Subcutaneous abdominal adipose tissue (tissue), 5 donors: ENCODE results near the gene SLC19A1.

Source experiments
- H3K27ac ChIP-seq: one replicate; pipeline ENCODE4 v1.7.0; 2013; ENCODE audit warnings: low read depth, mild to moderate bottlenecking, inconsistent platforms, low read length, moderate library complexity
- H3K27me3 ChIP-seq, 5 donors: one replicate each; pipeline ENCODE4 v1.7.0; 2013; ENCODE audit warnings: low read length in 5 of 5, inconsistent platforms in 1 of 5; ENCODE audit not compliant: control insufficient read depth in 5 of 5, insufficient read depth in 4 of 5
- H3K36me3 ChIP-seq, 5 donors: one replicate each; pipeline ENCODE4 v1.7.0; 2013; ENCODE audit warnings: low read length in 5 of 5; ENCODE audit not compliant: control insufficient read depth in 5 of 5, insufficient read depth in 5 of 5
- H3K4me1 ChIP-seq, 5 donors: one replicate each; pipeline ENCODE4 v1.7.0; 2013; ENCODE audit warnings: low read length in 5 of 5, mild to moderate bottlenecking in 3 of 5, moderate library complexity in 1 of 5; ENCODE audit not compliant: control insufficient read depth in 5 of 5, insufficient read depth in 5 of 5
- H3K4me3 ChIP-seq, 5 donors: one replicate each; pipeline ENCODE4 v1.7.0; 2013; ENCODE audit warnings: low read length in 5 of 5, low read depth in 1 of 5
- H3K9ac ChIP-seq, 5 donors: one replicate each; pipeline ENCODE4 v1.7.0; 2013; ENCODE audit warnings: low read length in 5 of 5, mild to moderate bottlenecking in 4 of 5, moderate library complexity in 3 of 5
- H3K9me3 ChIP-seq, 5 donors: one replicate each; pipeline ENCODE4 v1.7.0; 2013; ENCODE audit warnings: low read length in 5 of 5; ENCODE audit not compliant: control insufficient read depth in 5 of 5
- donor health status: healthy.
- donor health status: healthy.
- donor health status: healthy.
- donor health status: healthy.
- donor health status: healthy.

Gene SLC19A1

DNA sequence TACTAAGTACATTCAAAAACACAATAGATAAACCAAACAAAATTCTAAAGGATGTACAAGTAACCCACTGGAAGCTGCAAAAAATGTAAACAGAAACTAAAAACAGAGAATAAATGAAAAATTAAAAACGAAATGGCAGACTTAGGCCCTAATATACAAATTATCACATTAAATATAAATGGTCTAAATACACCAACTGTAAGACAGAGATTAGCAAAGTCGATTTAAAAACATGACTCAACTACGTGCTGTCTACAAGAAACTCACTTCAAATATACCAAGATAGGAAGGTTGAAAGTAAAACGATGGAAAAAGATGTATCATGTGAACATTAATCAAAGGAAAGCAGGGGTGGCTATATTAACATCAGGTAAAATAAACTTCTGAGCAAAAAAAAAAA is 23.1 kb downstream of the SLC19A1 start:
- no peaks in the 10 kb centered on the region for H3K27me3 ChIP-seq
- H3K9me3 ChIP-seq, result peaks cover 13 to 27% (median 18%) of the 10 kb centered on the region in 5 donors
- peaks cover 11 to 36% (median 25%) of the 10 kb centered on the region in 5 donors for H3K36me3 ChIP-seq
- no peak overlapping the region for H3K4me3 ChIP-seq
- H3K4me1 ChIP-seq, result peaks cover 0 to 11% (median 4%) of the 10 kb centered on the region in 5 donors
- H3K9ac ChIP-seq, result no peak overlapping the region
- H3K27ac ChIP-seq, result no peak overlapping the region

DNA sequence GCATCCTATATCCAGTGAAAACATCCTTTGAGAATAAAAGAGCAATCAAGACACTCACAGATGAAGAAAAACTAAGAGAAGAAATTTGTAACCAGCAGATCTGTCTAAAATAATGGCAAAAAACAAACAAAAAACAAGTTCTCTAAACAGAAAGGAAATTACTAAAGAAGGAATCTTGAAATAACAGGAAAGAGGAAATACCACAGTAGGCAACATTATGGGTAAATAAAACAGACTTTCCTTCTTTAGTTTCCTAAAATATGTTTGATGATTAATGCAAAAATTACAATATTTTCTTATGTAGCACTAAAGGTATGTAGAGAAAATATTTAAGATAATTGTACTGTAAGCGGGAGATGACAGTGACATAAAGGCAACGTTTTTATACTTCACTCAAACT is 23.5 kb downstream of the SLC19A1 start:
- peaks cover 13 to 27% (median 18%) of the 10 kb centered on the region in 5 donors for H3K9me3 ChIP-seq
- H3K4me3 ChIP-seq, result no peak overlapping the region
- H3K9ac ChIP-seq, result no peak overlapping the region
- peaks cover 14 to 40% (median 25%) of the 10 kb centered on the region in 5 donors for H3K36me3 ChIP-seq
- H3K27me3 ChIP-seq, result no peaks in the 10 kb centered on the region
- H3K4me1 ChIP-seq, result peaks cover 0 to 9% (median 3%) of the 10 kb centered on the region in 5 donors
- H3K27ac ChIP-seq, result no peak overlapping the region

DNA sequence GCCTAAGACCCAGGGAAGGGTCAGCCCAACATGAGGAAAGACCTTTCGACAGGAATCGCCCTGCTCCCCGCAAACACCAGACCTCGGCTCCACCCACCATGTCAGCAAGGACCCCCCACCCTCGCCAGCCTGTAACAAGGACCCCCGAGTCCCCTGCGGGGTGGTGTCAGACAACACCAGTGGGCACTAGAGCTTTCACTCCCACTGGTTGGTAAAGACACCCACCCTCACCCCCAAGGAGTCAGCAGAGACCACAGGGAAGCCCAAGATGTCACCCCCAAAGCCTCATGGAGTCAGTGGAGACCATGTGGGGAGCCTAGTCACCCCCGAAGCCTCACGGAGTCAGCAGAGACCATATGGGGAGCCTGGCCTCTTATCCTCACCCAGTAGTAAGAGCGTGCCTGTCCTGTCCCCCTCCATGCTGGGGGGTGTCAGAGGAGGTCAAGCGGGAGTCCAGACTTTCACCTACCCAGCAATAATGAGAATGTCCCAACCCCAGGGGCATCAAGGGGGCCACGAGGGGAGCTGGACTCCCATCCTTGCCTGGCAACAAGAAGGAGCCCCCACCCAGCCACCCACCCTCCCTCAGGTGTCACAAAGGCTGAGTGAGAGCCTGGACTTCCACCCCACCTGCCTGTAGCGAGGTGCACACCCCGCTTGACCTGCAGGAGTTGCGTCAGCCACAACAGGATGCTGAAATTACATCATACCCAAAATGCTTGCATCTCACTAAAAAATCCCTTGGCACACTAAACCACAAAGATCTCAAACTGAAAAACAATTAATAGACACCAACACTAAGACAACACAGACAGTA is 24.8 kb downstream of the SLC19A1 start:
- no peak overlapping the region for H3K4me3 ChIP-seq
- peaks cover 13 to 27% (median 18%) of the 10 kb centered on the region in 5 donors for H3K9me3 ChIP-seq
- H3K27me3 ChIP-seq, result no peaks in the 10 kb centered on the region
- H3K4me1 ChIP-seq, result no peaks in the 10 kb centered on the region
- H3K36me3 ChIP-seq, result peaks cover 25 to 47% (median 29%) of the 10 kb centered on the region in 5 donors
- H3K9ac ChIP-seq, result no peak overlapping the region
- no peak overlapping the region for H3K27ac ChIP-seq

DNA sequence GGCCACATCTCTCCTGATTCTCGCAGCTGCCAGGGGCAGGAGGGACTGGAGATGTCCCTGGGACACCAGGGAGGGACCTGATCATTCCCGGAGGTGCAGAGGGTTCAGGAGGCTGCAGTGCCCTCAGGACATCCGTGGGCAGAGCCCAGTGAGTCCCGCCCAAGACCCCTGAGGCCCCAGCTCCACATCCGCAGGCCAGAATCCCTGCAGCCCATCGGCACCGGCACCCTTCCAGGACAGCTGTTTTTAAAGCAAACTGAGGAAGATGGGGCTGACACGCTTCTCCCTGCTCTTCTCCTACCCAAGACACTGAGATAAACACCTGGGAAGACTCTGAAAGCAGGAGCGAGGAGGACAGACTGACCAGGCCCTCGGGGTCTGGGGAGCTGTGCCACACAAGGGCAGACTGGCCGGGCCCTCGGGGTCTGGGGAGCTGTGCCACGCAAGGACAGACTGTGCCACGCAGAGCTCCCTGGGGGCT is 25.5 kb downstream of the SLC19A1 start:
- peaks cover 21 to 51% (median 35%) of the 10 kb centered on the region in 5 donors for H3K36me3 ChIP-seq
- no peak overlapping the region for H3K9ac ChIP-seq
- H3K4me1 ChIP-seq, result no peaks in the 10 kb centered on the region
- peaks cover 13 to 27% (median 18%) of the 10 kb centered on the region in 5 donors for H3K9me3 ChIP-seq
- no peak overlapping the region for H3K27ac ChIP-seq
- H3K4me3 ChIP-seq, result no peak overlapping the region
- no peaks in the 10 kb centered on the region for H3K27me3 ChIP-seq

DNA sequence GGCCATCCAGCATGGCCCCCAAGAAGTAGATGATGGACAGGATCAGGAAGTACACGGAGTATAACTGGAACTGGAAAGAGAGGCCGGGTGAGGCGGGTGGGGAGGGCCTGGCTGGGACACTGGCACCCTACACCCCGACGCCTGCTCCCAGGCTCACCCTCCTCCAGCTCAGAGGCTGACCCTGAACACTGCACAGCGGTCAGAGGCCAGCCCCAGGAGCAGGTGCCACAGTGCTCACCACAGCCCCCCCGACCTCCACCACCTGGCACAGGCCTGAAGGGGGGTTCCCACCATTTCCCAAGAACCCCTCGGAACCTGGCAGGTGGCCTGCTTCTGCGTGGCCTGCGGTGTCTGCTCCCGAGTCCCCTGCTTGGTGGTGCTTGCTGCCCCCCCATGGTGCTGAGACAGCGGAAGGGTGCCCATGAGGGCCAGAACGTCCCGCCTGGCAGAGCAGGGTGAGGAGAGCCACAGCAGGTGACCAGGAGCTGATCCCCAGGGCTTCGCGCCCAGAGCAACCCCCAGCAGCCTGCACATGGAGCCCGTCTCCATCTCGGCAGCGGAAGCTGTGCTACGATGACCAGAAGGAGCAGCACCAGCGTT is 26.1 kb downstream of the SLC19A1 start:
- H3K27me3 ChIP-seq, result no peaks in the 10 kb centered on the region
- H3K9ac ChIP-seq, result no peak overlapping the region
- no peak overlapping the region for H3K4me3 ChIP-seq
- no peak overlapping the region for H3K27ac ChIP-seq
- peaks cover 10 to 26% (median 17%) of the 10 kb centered on the region in 5 donors for H3K9me3 ChIP-seq
- peaks cover 17 to 57% (median 41%) of the 10 kb centered on the region in 5 donors for H3K36me3 ChIP-seq
- H3K4me1 ChIP-seq, result no peaks in the 10 kb centered on the region

DNA sequence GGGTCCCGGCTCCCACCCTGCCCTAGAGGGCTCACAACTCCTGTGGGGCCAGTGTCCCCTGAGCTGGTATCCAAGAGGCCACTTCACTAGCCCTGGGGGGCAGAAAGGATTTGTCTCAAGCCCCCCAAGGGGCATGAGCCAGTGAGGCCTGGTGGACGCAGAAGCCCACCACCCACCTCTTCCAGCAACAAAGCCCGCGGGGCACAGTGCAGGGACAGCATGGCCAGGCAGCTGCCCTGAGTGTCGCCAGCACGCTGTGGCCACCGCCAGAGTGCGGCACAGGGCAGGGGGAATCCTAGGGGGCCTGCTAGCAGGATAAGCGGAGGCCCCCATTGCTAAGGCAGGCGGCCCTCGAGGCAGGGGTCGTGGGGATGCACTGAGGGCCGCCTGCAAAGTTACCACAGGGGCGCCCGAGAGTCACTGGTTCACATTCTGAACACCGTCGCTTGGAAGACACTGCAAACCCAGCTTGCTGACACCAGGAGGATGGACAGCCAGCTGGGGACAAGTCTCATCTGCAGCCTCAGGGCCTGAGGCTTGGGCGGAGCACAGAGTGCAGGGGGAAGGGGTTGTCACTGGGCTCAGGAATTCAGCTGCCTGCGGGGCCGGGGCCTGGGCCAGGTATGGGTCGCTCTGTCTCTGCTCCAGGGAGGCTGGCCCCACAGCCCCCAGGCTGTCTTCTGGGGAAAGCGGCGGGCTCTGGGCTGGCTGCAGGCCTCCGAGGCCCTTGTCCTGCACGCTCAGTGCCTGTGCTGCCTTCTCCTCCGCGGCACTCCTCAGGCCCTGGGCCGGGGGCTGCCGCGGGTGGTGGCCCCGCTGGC is 26.8 kb downstream of the SLC19A1 start:
- H3K4me1 ChIP-seq, result no peaks in the 10 kb centered on the region
- H3K9me3 ChIP-seq, result peaks cover 7 to 20% (median 14%) of the 10 kb centered on the region in 5 donors
- H3K27me3 ChIP-seq, result no peaks in the 10 kb centered on the region
- H3K36me3 ChIP-seq, result peaks cover 16 to 62% (median 39%) of the 10 kb centered on the region in 5 donors
- no peak overlapping the region for H3K4me3 ChIP-seq
- H3K9ac ChIP-seq, result no peak overlapping the region
- no peak overlapping the region for H3K27ac ChIP-seq

DNA sequence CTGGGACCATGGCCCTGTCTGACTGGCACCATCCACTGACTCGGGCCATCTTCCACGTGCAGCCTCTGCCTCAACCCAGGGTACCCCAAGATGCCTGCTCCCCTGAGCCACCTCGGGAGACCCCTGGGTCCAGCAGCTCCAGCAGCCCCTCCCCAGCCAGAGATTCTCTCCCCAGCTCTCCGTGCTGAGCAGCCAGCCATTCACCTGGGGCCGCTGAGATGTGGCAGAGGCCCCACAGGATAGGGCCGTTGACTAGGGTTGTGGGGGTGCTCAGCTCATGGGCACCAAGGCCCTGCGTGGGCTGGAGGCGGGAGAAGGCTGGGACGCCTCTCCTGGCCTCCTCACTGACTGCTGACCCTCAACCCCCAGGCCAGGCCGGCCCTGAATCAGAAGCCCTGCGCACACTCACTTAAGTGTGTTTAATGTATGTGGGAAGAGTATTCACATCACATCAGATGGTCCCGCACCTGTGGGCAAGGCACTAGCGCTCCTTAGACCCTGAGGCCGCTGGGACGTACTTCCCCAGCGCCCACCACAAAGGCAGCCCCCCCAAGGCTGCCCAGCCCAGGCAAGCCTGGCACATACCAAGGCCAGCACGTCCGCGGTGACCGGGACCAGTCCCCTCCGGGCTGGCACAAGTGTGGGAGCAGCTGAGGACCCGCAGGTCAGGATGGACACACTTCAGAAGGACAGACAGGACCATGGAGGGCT is 27.8 kb downstream of the SLC19A1 start:
- no peak overlapping the region for H3K4me3 ChIP-seq
- peaks cover 8 to 70% (median 41%) of the 10 kb centered on the region in 5 donors for H3K36me3 ChIP-seq
- H3K9ac ChIP-seq, result no peak overlapping the region
- peaks cover 3 to 11% (median 6%) of the 10 kb centered on the region in 5 donors for H3K9me3 ChIP-seq
- no peaks in the 10 kb centered on the region for H3K27me3 ChIP-seq
- H3K4me1 ChIP-seq, result no peaks in the 10 kb centered on the region
- H3K27ac ChIP-seq, result no peak overlapping the region

DNA sequence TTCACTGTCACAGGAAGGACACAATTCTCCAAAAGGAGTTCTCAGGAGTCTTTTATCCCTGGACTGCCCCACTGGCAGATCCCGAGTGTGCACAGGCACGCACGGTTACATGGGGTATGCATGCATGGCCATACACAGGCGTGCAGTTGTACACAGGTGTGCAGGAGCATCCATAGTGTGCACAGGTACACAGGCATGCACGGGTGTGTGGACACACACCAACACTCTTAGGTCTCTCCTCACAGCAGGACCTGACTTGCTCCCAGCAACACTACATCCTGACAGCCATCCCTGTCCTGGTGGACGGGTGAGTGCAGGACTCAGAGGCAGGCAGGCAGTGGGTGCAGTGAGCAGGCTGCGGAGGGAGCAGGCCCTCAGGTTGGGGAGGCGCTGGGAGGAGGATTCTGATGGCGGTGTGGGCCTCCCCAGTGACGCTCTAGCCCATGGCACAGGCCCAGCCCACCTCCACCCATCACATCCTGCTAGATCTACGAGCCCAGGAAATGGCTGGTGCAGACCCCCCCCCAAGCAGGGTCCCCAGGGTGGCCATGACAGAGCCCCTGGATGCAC is 28.4 kb downstream of the SLC19A1 start:
- Histone ChIP-seq H3K27me3 (no peaks in the 10 kb centered on the region), H3K9ac (no peak overlapping the region), H3K36me3 (peaks cover 5 to 70% (median 43%) of the 10 kb centered on the region in 5 donors), H3K27ac (no peak overlapping the region), H3K4me1 (no peaks in the 10 kb centered on the region), H3K4me3 (no peak overlapping the region), H3K9me3 (peaks cover 0 to 5% (median 0%) of the 10 kb centered on the region in 5 donors)
